Fibroblast of the conjunctiva (primary cell): ENCODE measurements around the gene PIK3R3.
"Not testable (repeated sequence)": the region's sequence is repeated elsewhere in the genome, so short reads cannot be mapped to it uniquely, and the experiment has no call there.

Experiments used
- DNase-seq: peaks from one replicate; pipeline ENCODE4 v3.0.0-alpha.2; 2010; ENCODE audit warnings: low read depth

Gene PIK3R3

GRCh38 chr1:46065405-46065804 is 67.0 kb downstream of the PIK3R3 start:
- no peak for DNase-seq

GRCh38 chr1:46064708-46065107 is 67.7 kb downstream of the PIK3R3 start:
- DNase-seq = no peak

GRCh38 chr1:46062651-46063319 is 69.6 kb downstream of the PIK3R3 start:
- no peak for DNase-seq

- DNase-seq = no peak
These were observed 71.3 kb downstream of the PIK3R3 start for GRCh38 chr1:46061146-46061545.

- no peak for DNase-seq
These were observed 73.5 kb downstream of the PIK3R3 start for GRCh38 chr1:46058936-46059335.

- DNase-seq = no peak
These were observed 74.6 kb downstream of the PIK3R3 start for GRCh38 chr1:46057781-46058180.

GRCh38 chr1:46057215-46057614 is 75.2 kb downstream of the PIK3R3 start:
- not testable (repeated sequence) for DNase-seq

- DNase-seq = no peak
These were observed 76.1 kb downstream of the PIK3R3 start for GRCh38 chr1:46056325-46056724.

- no peak for DNase-seq
These were observed 78.7 kb downstream of the PIK3R3 start for GRCh38 chr1:46053734-46054133.

- DNase-seq = no peak
These were observed 88.3 kb downstream of the PIK3R3 start for GRCh38 chr1:46044116-46044515.

GRCh38 chr1:46043458-46044017 is 88.9 kb downstream of the PIK3R3 start:
- DNase-seq = no peak

GRCh38 chr1:46041974-46042373 is 90.5 kb downstream of the PIK3R3 start:
- no peak for DNase-seq

GRCh38 chr1:46041551-46041950 is 90.9 kb downstream of the PIK3R3 start:
- DNase-seq = no peak

- peak; percentile 23 for DNase-seq
These were observed 92.8 kb downstream of the PIK3R3 start for GRCh38 chr1:46039571-46040052.

GRCh38 chr1:46036894-46037839 is 95.3 kb downstream of the PIK3R3 start:
- DNase-seq = peak; percentile 76

- DNase-seq = no peak
These were observed 97.6 kb downstream of the PIK3R3 start for GRCh38 chr1:46034601-46035516.

- no peak for DNase-seq
These were observed 101.4 kb downstream of the PIK3R3 start for GRCh38 chr1:46030876-46031660.

- no peak for DNase-seq
These were observed 102.2 kb downstream of the PIK3R3 start for GRCh38 chr1:46030074-46030870.

- DNase-seq = no peak
These were observed 104.4 kb downstream of the PIK3R3 start for GRCh38 chr1:46027788-46028573.
